T-helper 1 cell treated with Interleukin-12 subunit alpha and Interleukin-12 subunit beta and Interleukin-4 antibody, amounts not matched to agents 30 μg/mL and 1 μg/mL, for 36 hours (primary cell): Measurements from ENCODE around the gene PRKG1.
"Not testable (repeated sequence)": the region's sequence is repeated elsewhere in the genome, so short reads cannot be mapped to it uniquely, and the experiment has no call there.

Experiments
- H3K27ac Mint-ChIP-seq: one replicate; pipeline ENCODE4 v1.8.0; 2021; ENCODE audit warnings: mild to moderate bottlenecking, mixed read lengths
- H3K27me3 Mint-ChIP-seq: one replicate; pipeline ENCODE4 v1.8.0; 2021; ENCODE audit warnings: low read depth, mixed read lengths
- H3K36me3 Mint-ChIP-seq: one replicate; pipeline ENCODE4 v1.8.0; 2021; ENCODE audit warnings: low read depth, mixed read lengths
- H3K4me1 Mint-ChIP-seq: one replicate; pipeline ENCODE4 v1.8.0; 2021; ENCODE audit warnings: low read depth, mixed read lengths
- H3K4me3 Mint-ChIP-seq: one replicate; pipeline ENCODE4 v1.8.0; 2021; ENCODE audit warnings: mild to moderate bottlenecking, moderate library complexity, mixed read lengths
- H3K9me3 Mint-ChIP-seq: one replicate; pipeline ENCODE4 v1.8.0; 2021; ENCODE audit warnings: mixed read lengths

The PRKG1 gene

DNA sequence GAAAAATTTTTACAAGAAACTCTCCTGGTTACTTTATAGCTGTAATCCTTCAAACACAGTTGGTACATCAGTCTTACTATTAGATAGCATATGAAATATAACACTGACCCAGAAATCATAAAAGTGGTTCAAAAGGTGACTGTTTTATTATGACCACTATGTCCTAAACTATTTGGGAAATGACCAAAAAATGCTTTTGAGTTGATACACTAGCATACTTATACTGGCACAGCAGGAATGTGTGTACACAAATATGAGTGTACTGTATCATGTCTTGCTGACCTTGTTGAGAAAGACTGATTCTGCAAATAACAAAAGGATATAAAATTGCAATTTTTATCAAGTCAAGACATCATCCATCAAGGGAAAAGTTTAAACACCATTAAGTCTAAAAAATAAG, 600.8 kb downstream of the PRKG1 start:
- H3K4me1 Mint-ChIP-seq = no peaks in the 10 kb centered on the region
- H3K4me3 Mint-ChIP-seq = no peak overlapping the region
- H3K36me3 Mint-ChIP-seq = no peaks in the 10 kb centered on the region
- H3K27me3 Mint-ChIP-seq = peaks cover 23% of the 10 kb centered on the region
- H3K9me3 Mint-ChIP-seq = peaks cover 5% of the 10 kb centered on the region
- H3K27ac Mint-ChIP-seq = no peak overlapping the region

DNA sequence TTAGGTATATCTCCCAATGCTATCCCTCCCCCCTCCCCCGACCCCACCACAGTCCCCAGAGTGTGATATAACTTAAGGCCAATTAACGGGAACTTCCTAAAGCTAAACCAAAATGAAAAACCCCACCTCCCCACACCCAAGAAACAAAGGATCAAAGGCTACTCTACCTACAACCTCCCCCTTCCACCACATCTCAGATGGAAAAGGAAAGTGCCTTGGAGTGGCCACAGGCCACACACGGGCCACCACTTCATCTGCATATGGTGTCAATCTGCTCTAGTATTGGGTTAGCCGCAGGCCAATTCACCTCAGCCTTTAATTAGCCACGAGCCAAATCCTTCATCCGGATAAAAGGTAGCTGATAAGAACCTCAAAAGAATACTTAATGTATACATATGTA, 605.6 kb downstream of the PRKG1 start:
- no peaks in the 10 kb centered on the region for H3K9me3 Mint-ChIP-seq
- peaks cover 37% of the 10 kb centered on the region for H3K27me3 Mint-ChIP-seq
- no peak overlapping the region for H3K27ac Mint-ChIP-seq
- no peak overlapping the region for H3K4me3 Mint-ChIP-seq
- H3K36me3 Mint-ChIP-seq = no peaks in the 10 kb centered on the region
- H3K4me1 Mint-ChIP-seq = no peaks in the 10 kb centered on the region

DNA sequence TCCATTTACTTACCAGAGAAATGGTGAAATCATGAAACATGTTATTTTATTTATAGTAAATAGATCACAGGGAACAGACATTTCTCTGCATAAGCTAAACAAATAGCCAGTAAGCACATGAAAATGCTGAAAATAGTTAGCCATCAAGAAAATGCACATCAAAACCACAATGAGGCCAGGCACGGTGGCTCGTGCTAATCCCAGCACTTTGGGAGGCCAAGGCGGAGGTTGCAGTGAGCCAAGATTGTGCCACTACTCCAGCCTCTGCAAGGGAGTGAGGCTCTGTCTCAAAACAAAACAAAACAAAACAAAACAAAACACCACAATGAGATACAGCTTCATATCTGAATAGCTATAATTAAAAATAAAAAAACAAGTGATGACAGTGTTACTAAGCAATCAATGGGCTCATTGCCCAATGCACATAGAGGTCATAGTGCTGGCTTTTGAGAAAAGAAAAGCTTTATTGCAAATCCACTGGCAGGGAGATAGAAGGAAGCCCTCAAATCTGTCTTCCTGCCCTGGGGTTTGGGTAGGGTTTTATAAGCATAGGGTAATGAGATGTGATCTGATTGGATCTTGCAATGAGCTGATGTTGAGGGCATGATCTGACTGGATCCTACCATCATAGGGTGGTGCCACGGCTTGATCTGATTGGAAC, 608.9 kb downstream of the PRKG1 start:
- no peaks in the 10 kb centered on the region for H3K36me3 Mint-ChIP-seq
- no peaks in the 10 kb centered on the region for H3K9me3 Mint-ChIP-seq
- no peak overlapping the region for H3K27ac Mint-ChIP-seq
- no peak overlapping the region for H3K4me3 Mint-ChIP-seq
- H3K4me1 Mint-ChIP-seq = no peaks in the 10 kb centered on the region
- peaks cover 26% of the 10 kb centered on the region for H3K27me3 Mint-ChIP-seq

DNA sequence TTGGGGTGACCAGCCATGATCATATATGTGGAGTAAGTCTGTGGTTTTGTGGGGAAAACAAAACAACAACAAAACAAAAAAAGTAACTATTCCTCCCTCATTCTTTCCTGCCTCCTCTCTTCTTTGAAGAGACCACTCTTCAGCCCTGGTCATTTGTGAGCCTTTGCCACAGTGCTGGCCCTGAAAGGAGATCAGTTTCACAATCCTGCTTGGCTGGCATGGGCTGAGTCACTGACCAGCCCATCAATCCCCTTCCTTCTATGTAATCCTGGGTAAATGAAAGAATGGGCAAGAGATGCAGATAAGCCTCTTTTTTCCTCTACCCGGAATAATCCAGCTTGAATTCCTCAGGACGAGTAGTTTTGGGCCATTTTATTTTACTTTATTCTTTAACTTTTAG, 611.5 kb downstream of the PRKG1 start:
- no peak overlapping the region for H3K4me3 Mint-ChIP-seq
- peaks cover 3% of the 10 kb centered on the region for H3K9me3 Mint-ChIP-seq
- H3K27me3 Mint-ChIP-seq = peaks cover 15% of the 10 kb centered on the region
- H3K4me1 Mint-ChIP-seq = no peaks in the 10 kb centered on the region
- H3K36me3 Mint-ChIP-seq = peaks cover 3% of the 10 kb centered on the region
- H3K27ac Mint-ChIP-seq = no peak overlapping the region

DNA sequence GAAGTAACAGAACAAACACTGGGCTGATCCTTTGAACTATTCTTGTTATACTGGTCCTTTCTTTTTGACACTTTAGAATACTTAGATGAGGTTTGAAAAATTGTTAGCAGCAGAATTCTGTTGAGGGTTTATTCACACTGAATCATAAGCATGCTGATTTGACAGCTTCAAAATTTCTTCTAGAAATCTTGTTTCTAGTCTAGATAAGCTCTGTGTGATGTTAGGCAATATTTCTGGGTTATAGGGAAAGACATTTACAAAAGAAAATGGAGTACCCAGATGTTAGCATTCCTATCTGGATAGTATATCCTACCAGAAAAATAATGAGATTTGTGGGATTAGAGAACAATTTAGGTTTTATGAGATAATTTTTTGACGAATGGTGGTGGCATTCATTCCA, 613.0 kb downstream of the PRKG1 start:
- H3K4me1 Mint-ChIP-seq = no peaks in the 10 kb centered on the region

DNA sequence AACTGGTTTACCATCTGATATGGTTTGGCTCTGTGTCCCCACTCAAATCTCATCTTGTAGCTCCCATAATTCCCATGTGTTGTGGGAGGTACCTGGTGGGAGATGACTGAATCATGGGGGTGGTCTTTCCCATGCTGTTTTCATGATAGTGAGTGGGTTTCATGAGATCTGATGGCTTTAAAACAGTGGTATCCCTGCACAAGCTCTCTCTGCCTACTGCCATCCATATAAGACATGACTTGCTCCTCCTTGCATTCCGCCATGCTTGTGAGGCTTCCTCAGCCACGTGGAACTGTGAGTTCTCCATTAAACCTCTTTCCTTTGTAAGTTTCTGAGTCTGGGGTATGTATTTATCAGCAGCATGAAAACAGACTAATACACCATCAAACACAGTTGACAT, 614.5 kb downstream of the PRKG1 start:
- H3K4me1 Mint-ChIP-seq, H3K27me3 Mint-ChIP-seq, H3K9me3 Mint-ChIP-seq, H3K4me3 Mint-ChIP-seq, H3K36me3 Mint-ChIP-seq, H3K27ac Mint-ChIP-seq: not testable (repeated sequence)

More for the DNA sequence above, 613.0 kb downstream of the PRKG1 start:
- no peak overlapping the region for H3K27ac Mint-ChIP-seq
- peaks cover 11% of the 10 kb centered on the region for H3K27me3 Mint-ChIP-seq
- H3K4me3 Mint-ChIP-seq = no peak overlapping the region
- peaks cover 3% of the 10 kb centered on the region for H3K36me3 Mint-ChIP-seq
- peaks cover 3% of the 10 kb centered on the region for H3K9me3 Mint-ChIP-seq

DNA sequence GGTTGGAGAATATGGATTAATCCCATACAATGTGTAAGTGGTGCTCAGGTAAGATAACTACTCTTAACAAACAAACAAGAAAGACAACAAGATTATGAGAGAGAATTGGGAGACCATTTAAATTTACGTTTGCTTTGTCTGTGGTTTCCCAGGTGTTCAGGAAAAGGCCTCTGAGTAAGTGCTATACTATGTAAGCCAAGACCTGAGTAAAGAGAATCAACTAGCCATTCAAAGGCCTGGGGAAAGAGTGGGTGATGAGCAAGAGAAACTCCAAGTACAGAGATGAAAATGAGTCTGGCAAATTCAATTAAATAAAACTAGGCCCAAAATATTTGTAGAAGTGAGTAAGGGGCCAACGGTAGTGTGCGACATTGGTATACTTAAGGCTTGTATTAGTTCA, 615.2 kb downstream of the PRKG1 start:
- H3K9me3 Mint-ChIP-seq = peaks cover 3% of the 10 kb centered on the region
- peaks cover 3% of the 10 kb centered on the region for H3K36me3 Mint-ChIP-seq

DNA sequence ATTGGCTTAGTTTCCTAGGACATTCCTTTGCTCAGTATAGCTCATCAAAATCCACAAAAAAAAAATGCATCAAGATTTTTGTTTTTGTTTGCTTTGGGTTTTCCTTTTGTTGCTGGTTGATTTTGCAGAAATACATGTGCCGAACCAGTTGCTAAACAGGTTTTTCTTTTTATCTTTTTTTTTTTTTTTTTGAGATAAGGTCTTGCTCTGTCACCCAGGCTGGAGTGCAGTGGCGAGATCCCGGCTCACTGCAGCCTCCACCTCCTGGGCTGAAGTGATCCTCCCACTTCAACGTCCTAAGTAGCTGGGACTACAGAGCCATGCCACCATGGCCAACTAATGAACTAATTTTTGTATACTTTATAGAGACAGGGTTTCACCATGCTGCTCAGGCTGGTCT, 616.8 kb downstream of the PRKG1 start:
- Mint-ChIP-seq H3K36me3 (peaks cover 17% of the 10 kb centered on the region), H3K9me3 (peaks cover 3% of the 10 kb centered on the region), H3K27me3 (peaks cover 3% of the 10 kb centered on the region), H3K4me1 (peaks cover 12% of the 10 kb centered on the region), H3K27ac (no peak overlapping the region), H3K4me3 (no peak overlapping the region)

More for the DNA sequence above, 615.2 kb downstream of the PRKG1 start:
- no peaks in the 10 kb centered on the region for H3K4me1 Mint-ChIP-seq
- peaks cover 4% of the 10 kb centered on the region for H3K27me3 Mint-ChIP-seq
- H3K27ac Mint-ChIP-seq = no peak overlapping the region
- H3K4me3 Mint-ChIP-seq = no peak overlapping the region

DNA sequence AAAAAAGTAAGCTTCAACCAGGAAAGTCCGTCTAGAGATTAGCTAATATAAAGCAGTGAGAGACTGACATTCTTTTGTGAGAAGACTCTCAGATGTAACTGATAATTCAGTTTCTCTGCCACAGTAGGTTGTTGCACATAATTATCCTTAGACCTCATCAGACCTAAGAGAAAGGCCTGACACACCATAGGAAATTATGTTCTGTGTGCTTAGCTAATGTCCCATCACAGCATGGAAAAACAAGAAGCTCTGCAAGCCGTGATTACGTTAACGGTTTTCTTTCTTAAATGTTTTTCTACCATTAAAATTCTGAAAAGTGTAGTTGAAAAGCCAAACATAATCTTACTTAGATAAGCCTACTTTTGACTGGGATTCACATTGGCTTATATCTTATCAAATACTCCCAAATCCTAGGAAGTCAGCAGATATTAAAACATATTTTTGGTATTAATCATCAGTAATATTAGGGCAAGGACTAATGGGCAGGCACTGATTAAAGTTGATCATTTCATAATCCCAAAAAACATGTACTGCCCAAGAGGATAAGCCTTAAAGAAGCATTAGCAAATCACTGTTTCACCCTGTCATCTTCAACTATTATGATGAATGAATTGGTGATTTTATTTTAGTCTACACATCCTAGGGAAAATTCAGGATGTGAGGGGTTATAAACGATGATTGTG, 619.9 kb downstream of the PRKG1 start:
- Mint-ChIP-seq H3K4me1 (peaks cover 31% of the 10 kb centered on the region), H3K9me3 (no peaks in the 10 kb centered on the region), H3K27ac (no peak overlapping the region), H3K4me3 (no peak overlapping the region), H3K36me3 (peaks cover 41% of the 10 kb centered on the region), H3K27me3 (no peaks in the 10 kb centered on the region)

DNA sequence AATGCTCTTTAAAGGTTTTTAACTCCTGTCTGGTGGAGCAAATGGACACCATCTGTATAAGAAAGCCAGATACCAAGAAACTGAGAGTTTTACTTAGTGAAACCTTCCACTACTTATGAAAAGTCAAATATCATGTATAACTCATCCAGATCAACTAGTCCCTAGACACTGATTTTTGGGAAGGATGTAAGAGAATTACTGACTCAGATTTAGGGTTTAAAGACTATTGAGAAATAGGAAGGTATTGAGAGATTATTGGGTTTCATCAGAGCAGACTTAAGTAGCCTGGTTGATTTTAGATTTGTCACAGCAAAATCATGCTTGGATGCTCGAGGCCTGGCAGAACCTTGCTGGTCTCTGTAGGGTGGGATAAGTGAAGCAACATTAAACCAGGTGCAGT, 622.0 kb downstream of the PRKG1 start:
- Mint-ChIP-seq H3K4me3 (peak overlapping the region; percentile 56), H3K4me1 (peaks cover 41% of the 10 kb centered on the region)

DNA sequence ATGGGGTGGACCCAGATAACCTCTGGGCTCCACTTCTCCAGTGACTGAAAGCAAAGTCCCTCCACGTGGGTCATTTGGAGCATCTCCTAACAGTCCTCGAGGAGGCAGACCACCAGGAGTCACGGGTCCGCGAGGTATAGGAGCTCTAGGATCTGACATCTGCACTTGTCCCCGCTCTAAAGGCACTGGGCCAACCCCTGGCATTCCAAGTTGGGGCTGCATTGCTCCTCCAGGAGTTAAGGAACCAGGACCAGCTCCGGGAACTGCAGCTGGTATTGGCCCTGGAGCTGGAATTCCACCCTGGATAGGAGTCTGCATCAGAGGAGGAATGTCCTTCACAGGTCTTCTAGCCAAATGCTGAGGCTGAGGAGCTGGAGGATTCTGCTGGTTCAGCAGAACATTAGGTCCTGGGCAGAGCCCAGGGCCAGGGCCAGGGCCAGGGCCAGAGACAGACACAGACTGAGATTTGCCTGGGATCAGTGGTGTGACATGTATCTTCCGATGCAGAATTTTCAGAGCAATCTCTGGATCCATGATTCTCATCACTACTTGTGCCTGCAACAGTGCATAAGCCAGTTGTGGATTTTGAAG, 624.3 kb downstream of the PRKG1 start:
- Mint-ChIP-seq H3K36me3 (peaks cover 50% of the 10 kb centered on the region), H3K27ac (peak overlapping the region; percentile 100), H3K4me3 (peak overlapping the region; percentile 100), H3K9me3 (peaks cover 9% of the 10 kb centered on the region), H3K4me1 (peaks cover 48% of the 10 kb centered on the region), H3K27me3 (no peaks in the 10 kb centered on the region)

More for the DNA sequence above, 622.0 kb downstream of the PRKG1 start:
- Mint-ChIP-seq H3K27ac (no peak overlapping the region), H3K27me3 (no peaks in the 10 kb centered on the region), H3K36me3 (peaks cover 42% of the 10 kb centered on the region), H3K9me3 (peaks cover 1% of the 10 kb centered on the region)

DNA sequence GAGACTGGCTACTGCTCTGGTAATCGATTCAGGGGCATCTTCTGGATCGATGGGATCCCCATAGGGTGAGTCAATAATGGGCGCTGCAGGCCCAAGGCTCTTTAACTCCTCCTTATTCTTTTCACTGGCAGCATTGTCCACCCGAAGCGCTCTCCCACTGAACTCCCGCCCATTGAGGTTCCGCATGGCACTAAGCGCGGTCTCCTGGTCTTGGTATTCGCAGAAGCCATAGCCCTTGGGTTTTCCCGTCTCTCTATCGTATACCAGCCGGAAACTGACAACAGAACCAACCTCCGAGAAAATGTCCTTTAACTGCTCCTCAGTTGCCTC, 624.8 kb downstream of the PRKG1 start:
- peak overlapping the region; percentile 100 for H3K4me3 Mint-ChIP-seq
- H3K9me3 Mint-ChIP-seq = peaks cover 9% of the 10 kb centered on the region
- peaks cover 50% of the 10 kb centered on the region for H3K36me3 Mint-ChIP-seq
- no peaks in the 10 kb centered on the region for H3K27me3 Mint-ChIP-seq
- H3K27ac Mint-ChIP-seq = peak overlapping the region; percentile 100
- peaks cover 49% of the 10 kb centered on the region for H3K4me1 Mint-ChIP-seq

DNA sequence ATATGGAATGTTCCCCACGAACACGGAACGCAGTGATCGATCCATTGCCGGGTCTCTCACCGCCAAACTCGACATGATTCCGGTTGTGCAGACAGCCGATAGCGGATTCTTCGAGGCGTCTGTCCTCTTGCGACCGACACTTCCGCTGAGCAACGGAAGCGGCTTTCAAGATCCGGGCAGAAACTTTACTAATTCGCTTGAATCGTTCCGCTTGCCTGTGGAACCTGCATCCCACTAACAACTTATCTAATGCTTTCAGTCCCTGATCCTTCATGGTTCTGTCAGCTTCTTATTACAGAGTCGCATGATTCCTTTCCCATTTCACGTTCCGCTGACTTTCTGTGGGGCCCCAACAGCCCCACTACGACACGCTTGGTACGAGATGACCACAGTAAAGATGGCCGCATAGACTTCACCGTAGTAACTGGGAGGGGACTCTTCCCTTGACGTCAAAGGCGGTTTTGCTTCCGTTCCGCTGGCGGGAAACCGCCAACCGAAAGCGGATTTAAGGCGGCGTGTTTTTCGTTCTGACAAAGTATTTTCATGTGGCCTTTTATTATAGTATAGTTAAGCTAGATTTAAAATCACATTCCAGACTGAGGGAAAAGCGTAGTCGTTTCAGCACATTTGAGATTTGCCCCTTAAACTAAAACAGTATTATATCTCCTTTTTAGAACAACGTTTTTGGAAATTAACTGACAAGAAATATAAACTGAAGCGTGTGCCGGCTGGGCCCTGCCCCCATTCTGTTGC, 625.4 kb downstream of the PRKG1 start, which contains the start of gene CSTF2T:
TSS of gene CSTF2T (minus strand) at position 121 of the 753 bp plus-strand sequence. CDS start at position 75, 46 bp downstream.
- Mint-ChIP-seq H3K36me3 (peaks cover 48% of the 10 kb centered on the region), H3K4me3 (peak within 1 kb of the TSS; percentile 100), H3K27me3 (no peaks in the 10 kb centered on the region), H3K4me1 (peaks cover 52% of the 10 kb centered on the region), H3K27ac (peak within 1 kb of the TSS; percentile 100), H3K9me3 (peaks cover 13% of the 10 kb centered on the region)

DNA sequence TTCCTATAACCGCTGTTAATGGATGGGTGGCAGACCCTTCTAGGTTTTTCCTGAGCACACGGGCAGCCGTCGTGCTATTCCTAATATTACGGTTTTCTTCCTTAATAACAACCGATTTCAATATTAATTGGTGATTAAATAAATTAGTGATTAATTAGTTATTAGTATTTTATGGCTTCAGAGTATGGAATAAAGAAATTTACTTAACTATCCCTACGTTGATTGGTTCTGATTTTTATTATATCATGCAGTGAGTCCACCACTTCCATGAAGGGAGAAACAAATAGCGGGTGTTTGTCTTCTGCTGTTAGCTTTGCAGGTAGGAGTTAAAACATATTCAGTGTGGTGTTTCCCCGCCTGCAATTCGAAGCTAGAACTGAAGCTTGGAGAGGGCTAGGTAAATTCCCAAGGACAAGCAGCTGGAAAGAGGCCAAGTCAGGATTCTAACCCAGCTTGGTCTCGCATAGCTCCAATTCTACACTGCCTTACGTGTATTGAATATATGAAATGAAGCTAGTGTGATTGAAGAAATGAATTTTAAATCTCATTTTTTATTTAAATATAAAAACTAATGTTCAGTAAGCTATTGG, 626.0 kb downstream of the PRKG1 start:
- peak overlapping the region; percentile 100 for H3K4me3 Mint-ChIP-seq
- no peaks in the 10 kb centered on the region for H3K27me3 Mint-ChIP-seq
- H3K36me3 Mint-ChIP-seq = peaks cover 44% of the 10 kb centered on the region
- peaks cover 50% of the 10 kb centered on the region for H3K4me1 Mint-ChIP-seq
- peak overlapping the region; percentile 100 for H3K27ac Mint-ChIP-seq
- H3K9me3 Mint-ChIP-seq = peaks cover 13% of the 10 kb centered on the region
